Gastrocnemius medialis (tissue), 4 donors: Measurements from ENCODE around the gene RBM28.

Experiments
- POLR2A ChIP-seq, 2 donors: fragments of 450-650 bp; IDR thresholded peaks; one replicate each; pipeline ENCODE4 v1.6.1; 2017; ENCODE audit warnings: antibody characterized with exemption in 2 of 2, mild to moderate bottlenecking in 2 of 2, moderate library complexity in 2 of 2
- TF ChIP-seq, protein P1 (sequence below), 5 experiments: fragments of 450-650 bp in 3 of 5; fragments of 200-600 bp in 2 of 5; sonication (generic) in 2 of 5; IDR thresholded peaks in 4 of 5; conservative IDR thresholded peaks in 1 of 5; 1 replicate in 4 of 5; 2 replicates in 1 of 5; pipeline ENCODE4 v1.5.1; 2016 to 2019; ENCODE audit warnings: antibody characterized with exemption in 5 of 5, mild to moderate bottlenecking in 3 of 5, moderate library complexity in 3 of 5

DNA sequence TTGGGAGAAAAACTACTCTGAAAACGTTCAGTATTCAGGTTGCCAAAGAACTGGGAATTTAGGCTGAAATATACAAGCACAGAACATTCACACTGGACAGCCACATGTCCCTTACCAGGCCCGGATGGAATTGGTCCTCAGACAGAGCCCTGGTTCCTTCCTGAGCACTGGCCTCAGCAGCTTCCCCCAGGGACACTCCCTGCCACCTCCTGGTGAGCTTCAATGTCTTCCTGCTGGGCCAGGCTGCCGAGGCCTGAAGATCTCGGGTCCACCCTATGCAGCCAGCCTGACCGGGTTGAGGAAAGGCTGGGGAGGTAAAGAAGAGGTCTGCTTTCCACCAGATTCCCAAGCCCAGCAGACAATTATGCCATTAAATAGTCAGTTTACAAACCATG lies 77.8 kb downstream of the RBM28 start:
- TF ChIP-seq, protein P1, sequence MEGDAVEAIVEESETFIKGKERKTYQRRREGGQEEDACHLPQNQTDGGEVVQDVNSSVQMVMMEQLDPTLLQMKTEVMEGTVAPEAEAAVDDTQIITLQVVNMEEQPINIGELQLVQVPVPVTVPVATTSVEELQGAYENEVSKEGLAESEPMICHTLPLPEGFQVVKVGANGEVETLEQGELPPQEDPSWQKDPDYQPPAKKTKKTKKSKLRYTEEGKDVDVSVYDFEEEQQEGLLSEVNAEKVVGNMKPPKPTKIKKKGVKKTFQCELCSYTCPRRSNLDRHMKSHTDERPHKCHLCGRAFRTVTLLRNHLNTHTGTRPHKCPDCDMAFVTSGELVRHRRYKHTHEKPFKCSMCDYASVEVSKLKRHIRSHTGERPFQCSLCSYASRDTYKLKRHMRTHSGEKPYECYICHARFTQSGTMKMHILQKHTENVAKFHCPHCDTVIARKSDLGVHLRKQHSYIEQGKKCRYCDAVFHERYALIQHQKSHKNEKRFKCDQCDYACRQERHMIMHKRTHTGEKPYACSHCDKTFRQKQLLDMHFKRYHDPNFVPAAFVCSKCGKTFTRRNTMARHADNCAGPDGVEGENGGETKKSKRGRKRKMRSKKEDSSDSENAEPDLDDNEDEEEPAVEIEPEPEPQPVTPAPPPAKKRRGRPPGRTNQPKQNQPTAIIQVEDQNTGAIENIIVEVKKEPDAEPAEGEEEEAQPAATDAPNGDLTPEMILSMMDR (IDR thresholded peaks at IDR 0.05 in 4 of 5, conservative IDR thresholded peaks at IDR 0.05 in 1 of 5) = no peak
- TF ChIP-seq POLR2A (IDR thresholded peaks at IDR 0.05) = no peak
